A673 (cell line): ENCODE results near the gene LRRC25.

Experiments
- CTCF ChIP-seq: fragments of 300-800, 200-600 bp; sonication (generic); conservative IDR thresholded peaks from 2 replicates; pipeline ENCODE4 v1.5.1; 2017; ENCODE audit warnings: low read depth, mild to moderate bottlenecking, antibody characterized with exemption, low read length, moderate library complexity, mixed read lengths
- EZH2 ChIP-seq: fragments of 200-600 bp; sonication (generic); IDR thresholded peaks from 2 replicates; pipeline ENCODE4 v1.6.1; 2017; ENCODE audit warnings: borderline replicate concordance, low read depth, mild to moderate bottlenecking, mixed read lengths, antibody characterized with exemption, low read length; ENCODE audit not compliant: poor library complexity, severe bottlenecking

DNA sequence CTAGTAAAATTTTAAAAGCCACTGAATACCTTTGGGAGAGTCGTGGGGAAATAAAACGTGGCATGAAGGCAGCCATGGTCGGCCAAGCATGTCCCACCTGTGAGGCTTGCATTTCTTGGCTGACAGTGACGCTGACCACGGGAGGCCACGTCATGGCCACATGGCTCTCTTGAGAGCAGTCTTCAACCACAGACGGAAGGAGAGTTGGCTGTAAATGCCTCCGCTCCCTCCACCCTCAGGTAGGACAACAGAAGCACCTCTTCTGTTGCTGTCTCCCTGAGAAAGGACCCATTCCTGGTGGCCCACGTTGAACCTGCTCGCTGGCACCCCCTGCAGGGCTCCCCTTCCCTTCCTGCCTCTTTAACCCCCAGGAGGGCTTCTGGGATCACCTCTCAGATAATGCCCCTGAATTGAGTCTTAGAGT lies 10.6 kb upstream of the LRRC25 start:
- no peak for TF ChIP-seq EZH2
- TF ChIP-seq CTCF: peak; percentile 72
